Urothelium cell line (cell line): ENCODE results near the gene ULBP2.
"Not testable (repeated sequence)": the region's sequence is repeated elsewhere in the genome, so short reads cannot be mapped to it uniquely, and the experiment has no call there.

Experiments used
- DNase-seq: peaks from one replicate; pipeline ENCODE4 v3.0.0; 2011; ENCODE audit warnings: low spot score, mixed read lengths
- FAIRE-seq: peaks from 2 replicates; lab custom pipeline; 2011; peaks lifted over from hg19 to GRCh38; lab: Jason Lieb, UNC

The ULBP2 gene

GRCh38 chr6:149908480-149908879, 33.3 kb upstream of the ULBP2 start:
- DNase-seq, FAIRE-seq: not testable (repeated sequence)

DNA sequence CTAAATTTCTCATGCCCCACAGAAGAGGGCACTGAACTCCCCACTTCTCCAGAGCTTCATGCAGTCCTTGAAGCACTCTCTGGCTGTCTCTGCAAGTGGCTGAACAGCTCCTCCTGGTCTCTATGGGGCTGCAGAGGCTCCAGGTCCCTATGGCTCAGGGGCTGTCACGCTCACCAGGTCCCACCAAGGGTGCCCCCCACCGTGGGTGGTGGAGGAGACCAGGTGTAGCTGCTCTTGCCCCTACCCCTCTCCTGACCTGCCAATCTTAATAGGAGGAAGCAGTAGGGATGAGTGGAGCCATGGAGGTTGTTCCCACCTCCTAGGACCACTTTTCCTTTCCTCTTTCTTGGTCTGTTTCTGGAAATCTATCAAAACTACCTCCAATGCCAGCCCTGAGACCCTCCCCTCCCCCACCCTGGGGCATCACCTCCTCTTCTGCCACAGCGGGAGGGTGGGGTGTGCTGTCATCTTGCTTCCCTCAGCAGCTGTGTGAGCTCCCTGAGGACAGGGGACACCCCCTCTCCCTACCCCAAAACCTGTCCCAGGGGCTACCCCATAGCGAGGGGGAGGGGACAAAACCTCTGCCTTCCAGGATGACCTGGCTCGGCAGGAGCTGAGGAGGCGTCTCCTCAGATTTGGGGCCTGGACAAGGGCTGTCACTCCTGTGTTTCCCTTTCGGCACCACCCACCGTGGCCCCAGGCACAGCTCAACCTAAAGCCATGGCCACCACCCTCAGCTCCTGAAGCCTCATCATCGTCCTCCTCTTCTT, 31.9 kb upstream of the ULBP2 start:
- DNase-seq (no peak), FAIRE-seq (no peak)

DNA sequence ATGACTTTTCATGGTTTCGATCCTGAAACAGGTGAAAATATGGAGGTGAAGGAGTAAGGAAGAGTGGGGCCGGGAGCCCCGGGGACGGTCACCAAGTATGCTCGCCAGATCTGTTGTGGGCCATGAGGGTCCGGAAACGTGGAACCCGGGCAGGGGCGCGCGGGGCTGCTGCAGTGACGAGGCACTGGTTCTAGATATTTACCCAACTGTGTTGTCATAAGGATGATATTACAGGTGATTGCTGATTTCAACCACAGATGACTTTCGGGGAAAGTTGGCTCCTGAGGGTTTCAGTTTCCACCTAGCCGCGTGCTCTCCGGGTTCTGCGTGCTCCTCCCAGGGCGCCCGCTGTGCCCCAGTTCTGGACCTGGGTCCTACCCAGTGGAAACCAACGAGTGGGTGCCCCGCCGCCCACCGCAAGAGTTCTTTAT, 31.1 kb upstream of the ULBP2 start:
- DNase-seq (no peak), FAIRE-seq (no peak)

- not testable (repeated sequence) for DNase-seq, FAIRE-seq
Observed at GRCh38 chr6:149912680-149913079, 29.1 kb upstream of the ULBP2 start.

DNA sequence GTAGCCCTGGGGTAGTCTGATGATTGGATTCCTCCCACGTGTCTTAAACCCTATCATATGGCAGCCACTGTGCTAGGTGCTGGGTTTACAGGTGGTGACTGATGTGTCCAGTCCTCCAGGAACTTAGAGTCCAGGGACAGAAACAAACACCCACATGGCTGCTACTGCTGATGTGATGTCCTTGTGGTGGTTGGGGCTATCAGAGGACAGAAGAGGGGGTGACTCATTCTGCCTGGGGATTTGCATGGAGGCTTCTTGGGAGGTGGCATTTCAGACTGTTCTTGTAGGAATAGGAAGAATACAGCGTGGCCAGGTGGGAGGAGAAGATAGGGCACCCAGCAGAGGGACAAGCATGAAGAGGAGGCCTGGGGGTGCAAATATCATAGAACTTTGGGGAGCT, 28.7 kb upstream of the ULBP2 start:
- FAIRE-seq (no peak), DNase-seq (no peak)

DNA sequence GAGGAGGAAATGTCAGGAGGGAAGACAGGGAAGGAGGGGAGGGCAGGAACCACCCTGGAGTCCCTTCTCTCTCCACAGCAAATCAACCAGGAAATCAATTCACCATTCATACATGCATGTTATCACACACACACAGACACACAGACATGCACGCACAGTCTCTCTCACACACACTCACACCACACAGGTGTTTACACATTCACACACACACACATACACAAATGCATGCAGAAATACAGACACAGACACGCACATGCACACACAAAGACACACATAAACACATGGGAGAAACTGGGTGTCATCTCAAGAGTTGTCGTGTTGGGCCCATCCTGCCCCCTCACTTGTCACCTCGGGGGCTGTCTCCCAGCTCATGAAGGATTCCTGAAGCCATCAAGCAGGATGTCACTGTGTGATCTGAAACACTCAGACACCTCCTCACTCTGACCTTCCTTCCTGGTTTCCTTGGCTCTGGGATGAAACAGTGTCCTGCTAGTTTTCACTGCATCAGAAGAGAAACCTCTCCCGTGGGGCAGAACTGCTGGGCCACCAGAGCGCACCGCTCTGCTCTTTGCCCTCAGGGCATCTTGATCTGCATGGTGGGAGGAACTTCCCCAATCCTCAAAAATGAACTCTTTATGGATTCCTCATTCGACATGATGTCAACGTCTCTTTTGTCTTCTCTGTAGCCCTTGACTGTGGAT, 28.1 kb upstream of the ULBP2 start:
- DNase-seq (no peak), FAIRE-seq (no peak)

- DNase-seq (no peak), FAIRE-seq (no peak)
Observed at GRCh38 chr6:149915970-149916865, 25.6 kb upstream of the ULBP2 start.

GRCh38 chr6:149917679-149918078, 24.1 kb upstream of the ULBP2 start:
- FAIRE-seq = no peak

DNA sequence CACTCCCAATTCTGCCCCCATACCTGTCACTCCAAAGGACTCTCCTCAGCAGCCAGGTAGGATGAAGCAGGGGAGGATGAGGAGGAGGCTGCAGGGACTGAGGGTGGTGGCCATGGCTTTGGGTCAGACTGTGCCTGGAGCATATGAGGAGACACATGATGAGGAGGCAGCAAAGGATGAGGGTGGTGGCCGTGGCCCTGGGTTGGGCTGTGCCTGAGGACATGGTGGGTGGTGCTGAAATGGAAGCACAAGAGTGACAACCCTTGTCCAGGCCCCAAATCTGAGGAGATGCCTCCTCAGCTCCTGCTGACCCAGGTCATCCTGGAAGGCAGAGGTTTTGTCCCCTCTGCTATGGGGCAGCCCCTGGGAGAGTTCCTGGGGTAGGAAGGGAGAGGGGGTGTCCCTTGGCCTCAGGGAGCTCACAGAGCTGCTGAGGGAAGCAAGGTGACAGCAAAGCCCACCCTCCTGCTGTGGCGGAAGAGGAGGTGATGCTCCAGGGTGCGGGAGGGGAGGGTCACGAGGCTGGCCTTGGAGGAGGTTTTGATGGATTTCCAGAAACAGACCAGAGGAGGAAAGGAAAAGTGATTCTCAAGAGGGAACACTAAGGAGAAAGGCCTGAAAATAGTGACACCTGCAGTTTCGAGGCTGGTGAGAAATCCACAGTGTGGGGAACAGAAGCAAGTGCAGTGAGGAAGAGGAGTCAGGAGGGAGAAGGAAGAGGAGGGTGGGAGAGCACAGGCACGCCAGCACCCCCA, 23.5 kb upstream of the ULBP2 start:
- FAIRE-seq = no peak
- DNase-seq = no peak

More at GRCh38 chr6:149917679-149918078, 24.1 kb upstream of the ULBP2 start:
- no peak for DNase-seq

DNA sequence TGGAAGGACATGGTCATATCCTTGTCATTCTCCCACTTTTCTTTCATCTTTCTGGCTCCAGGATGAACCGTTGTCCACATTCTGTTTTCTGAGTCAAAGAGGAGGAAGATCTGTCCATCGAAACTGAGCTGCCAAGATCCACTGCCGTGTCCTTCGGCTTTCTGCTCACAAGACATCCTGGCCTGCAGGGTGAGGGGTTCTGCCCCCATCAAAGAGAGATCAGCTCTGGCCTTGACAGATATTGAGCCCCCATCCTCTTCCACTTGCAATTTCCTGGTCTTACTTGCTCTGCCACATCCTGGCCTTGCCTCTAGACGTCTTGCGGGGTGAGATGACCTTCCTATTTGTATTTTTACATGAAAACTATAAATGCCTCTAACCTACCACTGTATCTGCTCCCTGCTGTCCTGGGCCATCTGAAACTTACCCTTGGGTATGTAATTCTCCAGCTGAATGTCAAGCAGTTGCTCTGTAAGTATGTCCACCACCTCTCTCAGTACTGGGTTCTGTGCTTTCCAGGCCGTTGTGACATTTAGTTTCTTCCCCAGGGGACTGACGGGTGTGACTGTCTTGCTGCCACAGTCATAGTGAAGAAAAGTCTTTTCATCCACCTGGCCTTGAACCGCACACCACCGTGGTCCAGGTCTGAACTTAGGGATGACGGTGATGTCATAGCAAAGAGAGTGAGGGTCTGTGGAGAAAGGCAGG, 22.5 kb upstream of the ULBP2 start:
- not testable (repeated sequence) for DNase-seq, FAIRE-seq

GRCh38 chr6:149919834-149920225, 22.0 kb upstream of the ULBP2 start:
- no peak for FAIRE-seq

DNA sequence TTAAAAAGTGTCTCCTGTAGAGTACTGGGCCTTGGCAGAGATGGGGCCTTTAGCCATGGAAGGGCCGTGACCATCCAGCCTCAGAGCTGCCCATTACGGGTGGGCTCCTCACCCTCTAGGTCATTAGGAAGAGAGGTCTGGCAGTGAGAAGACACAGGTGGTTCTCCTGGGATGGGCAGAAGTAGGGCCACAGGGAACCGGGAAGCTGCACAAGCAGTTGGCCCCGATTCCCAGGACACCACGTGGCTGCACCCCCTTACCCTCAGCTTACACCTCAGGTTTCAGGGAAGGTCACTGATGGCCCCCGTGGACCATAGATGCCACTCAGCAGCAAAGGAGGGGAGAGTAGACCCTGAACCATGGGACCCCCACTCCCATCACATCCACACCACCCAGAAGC, 20.5 kb upstream of the ULBP2 start:
- FAIRE-seq (no peak), DNase-seq (no peak)

More at GRCh38 chr6:149919834-149920225, 22.0 kb upstream of the ULBP2 start:
- DNase-seq = no peak

DNA sequence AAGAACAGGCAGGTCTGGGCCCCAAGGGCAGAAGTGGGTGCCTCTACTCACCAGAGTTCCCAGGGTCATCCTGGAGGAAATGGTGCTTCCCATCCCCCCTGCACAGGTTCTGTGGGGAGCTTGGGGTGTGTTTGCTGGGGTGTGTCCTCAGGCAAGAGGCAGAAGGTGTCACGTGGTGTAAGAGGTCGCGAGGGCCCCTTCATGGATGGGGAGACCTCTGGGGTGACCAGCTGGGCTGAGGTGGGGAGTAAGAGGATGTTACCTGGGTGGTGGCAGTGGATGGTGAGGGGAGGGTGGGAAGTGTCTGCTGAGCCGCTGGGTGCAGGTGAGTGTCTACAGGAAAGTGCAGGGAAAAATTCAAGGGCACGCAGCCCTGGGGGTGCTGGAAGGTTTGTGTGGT, 19.7 kb upstream of the ULBP2 start:
- FAIRE-seq = not testable (repeated sequence)

GRCh38 chr6:149922642-149923326, 19.0 kb upstream of the ULBP2 start, which contains the start of gene RAET1G:
Gene RAET1G (minus strand): TSS chr6:149923121. CDS start chr6:149923010, 111 bp downstream.
- no peak for FAIRE-seq
- peak; percentile 94 for DNase-seq

More for the DNA sequence above, 19.7 kb upstream of the ULBP2 start:
- DNase-seq = not testable (repeated sequence)

DNA sequence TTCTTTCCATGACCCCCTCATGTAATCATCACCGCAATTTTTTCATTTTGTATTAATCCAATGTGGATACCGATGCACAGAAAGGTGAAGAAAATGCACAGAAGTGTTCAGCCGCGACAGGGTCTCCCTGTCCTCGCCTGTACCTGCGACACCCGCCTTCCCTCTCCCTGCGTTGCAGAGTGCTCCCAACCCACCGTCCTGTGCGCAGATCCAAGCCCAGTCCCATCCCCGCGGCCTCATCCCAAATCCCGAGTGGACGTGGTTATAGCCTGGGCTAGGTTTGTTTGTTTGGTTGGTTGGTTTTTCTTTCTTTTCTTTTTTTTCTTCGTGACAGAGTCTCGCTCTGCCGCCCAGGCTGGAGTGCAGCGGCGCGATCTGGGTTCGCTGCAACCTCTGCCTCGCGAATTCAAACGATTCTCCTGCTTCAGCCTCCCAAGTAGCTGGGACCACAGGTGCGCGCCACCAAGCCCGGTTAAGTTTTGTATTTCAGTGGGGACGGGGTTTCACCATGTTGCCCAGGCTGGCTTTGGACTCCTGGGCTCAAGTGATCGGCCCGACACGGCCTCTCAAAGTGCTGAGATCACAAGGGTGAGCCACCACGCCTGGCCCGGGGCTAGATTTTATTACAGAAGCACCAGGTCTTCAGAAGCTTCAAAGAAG, 18.4 kb upstream of the ULBP2 start:
- FAIRE-seq (no peak), DNase-seq (no peak)

DNA sequence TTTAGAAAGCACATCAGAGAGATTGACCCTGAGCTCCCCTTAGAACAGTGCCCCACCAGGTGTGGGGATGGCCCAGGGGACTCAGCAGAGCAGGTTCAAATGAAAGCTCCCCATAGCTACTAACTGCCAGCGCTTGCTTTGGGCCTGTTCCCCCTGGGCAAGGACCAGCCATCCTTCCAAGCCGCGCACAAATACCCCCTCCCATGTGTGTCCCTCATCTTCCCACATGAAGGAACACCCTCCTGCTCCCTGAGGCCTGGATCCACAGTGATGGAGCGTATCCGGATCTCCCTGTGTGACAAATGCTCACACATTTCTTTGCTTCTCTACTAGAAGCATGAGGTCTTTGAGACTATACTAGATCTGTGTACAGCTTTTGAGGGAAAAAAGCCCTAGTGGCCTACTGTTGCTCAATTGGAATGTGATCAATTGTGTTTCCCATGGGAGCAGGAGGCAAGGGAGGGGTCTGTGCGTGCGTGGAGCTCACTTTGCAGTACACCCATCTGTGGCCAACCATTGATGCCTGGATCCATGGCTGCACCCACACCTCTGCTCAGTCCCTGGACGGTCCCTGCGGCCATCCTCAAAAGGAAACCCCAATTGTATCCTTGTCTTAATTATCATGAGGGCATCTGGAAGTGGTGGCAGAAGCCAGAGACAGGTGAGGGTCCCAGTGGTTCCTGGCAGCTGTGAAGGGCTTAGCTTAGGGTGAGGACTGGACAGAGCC, 17.4 kb upstream of the ULBP2 start:
- FAIRE-seq = no peak
- no peak for DNase-seq

DNA sequence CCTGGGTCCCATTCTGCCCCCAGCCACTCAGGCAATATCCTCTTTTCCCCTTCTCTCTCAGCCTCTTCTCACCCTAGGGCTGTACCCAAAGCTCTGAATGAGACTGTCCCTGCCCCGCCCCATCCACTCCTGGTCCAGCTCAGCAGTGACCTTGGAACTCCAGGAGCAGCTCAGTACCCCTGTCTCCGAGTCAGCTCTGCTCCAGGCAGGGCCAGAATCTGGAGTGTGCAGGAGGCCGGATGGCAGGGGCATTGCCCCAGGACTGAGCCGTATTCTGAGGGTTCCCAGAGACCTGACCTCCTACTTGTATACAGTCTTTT, 16.9 kb upstream of the ULBP2 start:
- FAIRE-seq (no peak), DNase-seq (no peak)
